GM19328 (cell line): ENCODE data around the gene MYF5.

Experiments used
- ATAC-seq: cut with Tn5 transposase; IDR thresholded peaks from one replicate; pipeline ENCODE4 v1.9.1; 2021; ENCODE audit warnings: mild to moderate bottlenecking, moderate library complexity; ENCODE audit not compliant: unreplicated experiment

MYF5 gene

DNA sequence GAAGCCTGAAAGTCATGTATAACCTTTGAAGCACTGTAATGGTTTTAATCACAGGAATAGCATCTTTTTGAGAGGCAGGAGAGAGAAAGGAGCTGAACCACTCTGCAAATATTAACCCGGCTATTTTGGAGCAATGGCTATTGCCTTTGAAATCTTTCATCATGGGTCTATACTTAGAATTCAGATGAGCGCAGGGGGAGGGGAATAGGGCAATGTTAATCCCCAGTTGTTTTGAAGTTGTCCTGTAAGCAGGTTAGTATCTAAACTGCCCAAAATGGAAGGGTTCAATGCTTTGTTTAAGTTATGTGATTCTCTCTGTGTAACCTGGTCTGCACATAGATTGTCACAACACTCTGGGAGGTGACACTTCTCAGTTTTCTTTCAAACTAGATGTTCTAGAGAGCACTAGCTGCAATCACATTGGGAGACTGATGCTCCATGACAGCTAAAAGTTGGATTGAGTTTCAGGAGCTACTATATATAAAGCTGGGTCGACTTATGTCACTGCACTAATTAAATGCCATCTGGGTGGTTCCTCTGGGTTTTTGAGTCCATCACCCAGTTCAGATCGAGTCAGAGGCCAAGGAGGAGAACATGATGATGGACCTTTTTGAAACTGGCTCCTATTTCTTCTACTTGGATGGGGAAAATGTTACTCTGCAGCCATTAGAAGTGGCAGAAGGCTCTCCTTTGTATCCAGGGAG lies 9.4 kb upstream of the MYF5 start, which contains the start of gene MYF6:
Gene MYF6 (plus strand): TSS at position 509 of the 704 bp plus-strand sequence. CDS start 86 bp downstream, at position 595.
- ATAC-seq, result no peak

DNA sequence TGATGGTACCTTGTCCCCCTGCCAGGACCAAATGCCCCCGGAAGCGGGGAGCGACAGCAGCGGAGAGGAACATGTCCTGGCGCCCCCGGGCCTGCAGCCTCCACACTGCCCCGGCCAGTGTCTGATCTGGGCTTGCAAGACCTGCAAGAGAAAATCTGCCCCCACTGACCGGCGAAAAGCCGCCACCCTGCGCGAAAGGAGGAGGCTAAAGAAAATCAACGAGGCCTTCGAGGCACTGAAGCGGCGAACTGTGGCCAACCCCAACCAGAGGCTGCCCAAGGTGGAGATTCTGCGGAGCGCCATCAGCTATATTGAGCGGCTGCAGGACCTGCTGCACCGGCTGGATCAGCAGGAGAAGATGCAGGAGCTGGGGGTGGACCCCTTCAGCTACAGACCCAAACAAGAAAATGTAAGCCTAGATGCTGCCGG lies 8.9 kb upstream of the MYF5 start:
- no peak for ATAC-seq

GRCh38 chr12:80708259-80708974 lies 8.3 kb upstream of the MYF5 start:
- ATAC-seq, result no peak

DNA sequence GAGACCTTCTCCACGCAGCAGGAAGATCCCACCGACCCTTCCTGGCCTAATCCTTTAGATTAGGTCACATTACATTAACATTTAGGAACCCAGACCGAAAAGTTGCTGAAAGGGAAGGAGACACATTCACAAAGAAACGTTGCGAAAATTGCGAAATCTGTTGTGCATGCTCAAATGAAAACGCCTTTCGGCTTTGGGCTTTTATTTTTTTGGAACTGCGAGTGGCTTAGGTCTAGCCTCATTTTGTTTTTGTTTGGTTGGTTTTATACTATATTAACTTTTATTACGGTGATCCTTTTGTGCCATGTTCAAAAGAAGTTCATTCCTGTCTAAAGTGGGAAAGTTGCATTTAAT lies 7.8 kb upstream of the MYF5 start:
- ATAC-seq, result no peak

- ATAC-seq, result peak; percentile 63
These were observed 6.6 kb upstream of the MYF5 start for GRCh38 chr12:80709811-80710726.

DNA sequence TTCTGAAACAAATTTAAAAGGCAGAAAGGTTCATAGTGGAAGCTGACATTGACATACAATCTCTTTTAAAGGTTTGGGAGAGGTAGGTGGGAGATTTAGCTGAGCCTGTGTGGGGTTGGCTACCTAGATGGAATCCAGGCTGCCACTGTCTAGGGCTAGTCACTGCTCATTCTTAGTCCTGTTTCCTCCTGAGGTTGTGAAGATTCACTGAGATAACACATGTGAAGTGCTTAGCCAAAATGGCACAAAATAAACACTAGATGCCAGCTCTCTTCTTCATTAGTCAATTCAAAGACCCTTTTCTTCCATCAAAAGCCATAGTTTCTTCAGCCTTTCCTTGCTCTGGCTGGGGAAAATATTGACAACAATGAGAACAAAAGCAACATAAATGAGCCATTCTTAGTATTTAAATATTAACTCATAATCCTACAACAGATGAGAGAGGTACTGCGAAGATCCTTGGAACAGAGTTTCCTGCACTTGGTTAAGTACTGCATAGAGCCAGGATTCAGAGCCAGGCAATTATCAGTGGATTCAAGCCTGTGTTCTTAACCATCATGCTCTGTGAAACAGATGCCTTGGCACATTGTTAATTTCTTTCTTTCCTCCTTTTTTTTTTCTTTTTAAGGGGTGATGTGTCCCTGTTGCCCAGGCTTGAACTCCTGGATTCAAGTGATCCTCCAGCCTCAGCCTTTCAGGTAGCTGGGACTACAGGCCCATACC lies 5.8 kb upstream of the MYF5 start:
- ATAC-seq, result peak; percentile 13

DNA sequence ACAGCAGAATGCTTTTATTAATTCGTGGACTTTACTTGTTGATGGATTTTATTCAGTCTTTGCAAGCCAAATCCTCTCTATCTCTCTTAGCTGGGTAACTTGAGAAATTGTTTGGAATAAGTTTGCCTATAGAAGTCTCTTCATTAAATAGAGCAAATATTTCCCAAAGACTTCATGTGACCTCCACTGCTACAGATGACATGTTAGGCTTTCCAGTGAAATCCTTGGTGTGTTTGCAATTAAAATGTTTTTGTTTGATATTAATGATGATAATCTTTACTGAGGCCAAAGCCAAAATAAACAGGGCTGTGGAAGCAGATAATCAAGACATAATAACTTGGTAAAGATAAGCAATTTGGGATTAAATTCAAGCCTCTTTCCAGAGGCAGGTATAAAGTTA lies 4.8 kb upstream of the MYF5 start:
- no peak for ATAC-seq

DNA sequence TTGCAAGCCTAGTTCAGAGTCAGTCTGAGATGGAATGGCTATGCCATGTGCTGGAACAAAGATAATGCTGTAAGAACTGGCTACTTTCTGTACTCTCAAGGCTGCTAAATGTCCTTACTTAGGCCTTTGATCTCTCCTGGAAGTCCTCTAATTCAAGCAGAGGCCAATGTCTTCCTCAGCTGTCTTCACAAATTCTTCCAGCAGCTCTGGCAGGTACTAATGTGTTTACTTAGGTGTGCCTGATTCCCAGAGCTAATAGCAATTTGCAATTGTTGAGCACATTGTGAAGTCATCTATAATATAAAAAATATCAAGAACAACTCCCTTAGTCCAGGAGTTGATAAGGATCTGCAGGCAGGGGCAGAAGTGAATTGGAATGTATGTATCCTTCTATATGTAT lies 3.8 kb upstream of the MYF5 start:
- ATAC-seq, result no peak

- no peak for ATAC-seq
These were observed 3.3 kb upstream of the MYF5 start for GRCh38 chr12:80713419-80713818.

DNA sequence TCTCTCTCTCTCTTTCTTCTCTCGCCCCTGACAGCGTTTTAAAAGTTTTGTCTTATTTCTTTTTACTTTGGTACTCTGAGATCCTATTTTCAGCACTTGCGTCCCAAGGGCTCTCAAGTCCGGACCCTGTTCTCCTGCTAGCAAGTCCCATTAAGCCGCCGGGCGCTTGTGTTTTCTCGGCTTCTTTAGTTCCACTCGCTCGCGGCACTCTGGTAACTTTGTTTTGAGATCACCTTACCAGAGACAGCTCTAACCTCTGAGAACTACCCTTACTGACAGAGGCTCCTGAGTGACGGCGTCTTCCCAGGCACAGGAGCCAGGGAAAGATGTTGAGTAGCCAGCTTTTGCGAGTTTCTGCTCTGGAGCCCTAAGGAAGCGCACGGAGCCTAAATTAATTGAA lies 2.7 kb upstream of the MYF5 start:
- ATAC-seq, result no peak

- no peak for ATAC-seq
These were observed 1.9 kb upstream of the MYF5 start for GRCh38 chr12:80714846-80715245.

GRCh38 chr12:80715713-80716249 lies 931 bp upstream of the MYF5 start:
- ATAC-seq, result no peak

GRCh38 chr12:80717856-80718255 lies 1.1 kb downstream of the MYF5 start:
- ATAC-seq, result no peak

- ATAC-seq, result no peak
These were observed 3.8 kb downstream of the MYF5 start for GRCh38 chr12:80720516-80720915.

DNA sequence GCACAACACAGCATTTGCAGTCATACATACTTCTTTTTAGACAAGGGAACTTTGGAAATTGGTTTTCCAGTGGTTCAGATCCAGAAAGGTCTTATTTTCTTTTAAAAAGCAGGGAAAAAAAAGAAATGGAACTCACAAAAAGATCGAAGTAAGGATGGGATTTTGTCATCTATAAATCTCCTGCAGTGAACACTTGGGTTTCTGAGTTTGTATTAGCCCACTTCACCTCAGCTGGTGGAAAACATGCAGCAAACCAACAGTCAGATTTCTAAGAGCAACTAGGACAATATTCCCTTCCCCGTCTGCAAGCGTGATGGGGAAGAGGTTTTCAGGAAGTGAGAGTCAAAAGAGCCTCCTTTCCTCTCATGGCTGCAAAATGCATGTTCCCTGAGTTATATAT lies 4.6 kb downstream of the MYF5 start:
- ATAC-seq, result no peak

DNA sequence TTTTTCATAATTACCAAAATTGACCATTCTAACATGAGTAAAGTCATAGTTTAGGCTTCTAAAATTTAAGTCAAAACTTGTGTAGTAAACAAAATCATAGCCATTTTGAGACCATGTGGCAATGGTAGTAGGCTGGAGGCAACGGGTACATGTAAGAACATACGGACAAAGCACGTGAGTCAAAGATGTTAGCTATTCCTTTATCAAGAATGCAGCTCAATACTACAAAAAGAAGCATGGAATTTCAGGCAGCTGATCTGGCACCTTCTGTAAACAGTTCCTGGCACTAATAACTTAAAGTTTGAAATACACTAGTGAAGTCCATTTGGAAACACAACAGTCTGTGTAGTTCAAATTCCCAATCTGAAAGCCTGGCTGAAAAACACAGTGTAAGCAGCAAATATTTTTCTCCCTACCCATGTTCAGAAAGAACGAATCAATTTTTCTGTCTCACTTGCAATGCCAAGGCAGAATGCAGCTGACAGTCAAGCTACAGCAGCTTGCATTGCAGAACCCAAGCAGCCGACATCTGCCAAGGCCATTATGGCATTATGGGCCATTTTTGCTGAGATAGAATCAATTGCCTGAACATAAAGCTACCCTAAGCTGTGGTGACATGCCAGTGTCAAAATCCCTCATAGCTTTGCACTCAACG lies 29.3 kb downstream of the MYF5 start:
- no peak for ATAC-seq

- no peak for ATAC-seq
These were observed 31.1 kb downstream of the MYF5 start for GRCh38 chr12:80747800-80748199.

GRCh38 chr12:80749456-80749855 lies 32.7 kb downstream of the MYF5 start:
- no peak for ATAC-seq

GRCh38 chr12:80752464-80752863 lies 35.8 kb downstream of the MYF5 start:
- no peak for ATAC-seq

DNA sequence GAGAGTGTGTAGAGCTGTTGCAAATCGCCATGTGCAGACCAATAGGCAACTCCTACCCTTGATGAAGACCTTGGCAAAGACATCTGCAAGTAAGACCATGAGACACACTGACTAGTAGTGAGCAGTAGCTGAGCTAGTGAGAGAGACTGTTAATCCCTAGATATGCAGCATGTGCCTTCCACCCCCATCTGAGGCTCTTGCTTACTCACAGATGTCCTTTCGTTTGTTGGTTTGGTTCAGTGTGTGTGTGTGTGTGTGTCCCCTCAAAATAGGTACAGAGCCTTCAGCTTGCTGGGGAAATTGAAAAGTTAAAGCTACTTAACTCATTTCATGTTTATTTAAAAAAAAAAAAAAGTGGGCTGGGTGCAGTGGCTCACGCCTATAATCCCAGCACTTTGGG lies 37.6 kb downstream of the MYF5 start:
- no peak for ATAC-seq
